NCI-H446 treated with DMSO at 0.1 percent for 48 hours (cell line): Measurements from ENCODE around the gene UTP14C.
"Not testable (repeated sequence)": the region's sequence is repeated elsewhere in the genome, so short reads cannot be mapped to it uniquely, and the experiment has no call there.

Source experiments
- DNase-seq: peaks from one replicate; lab custom pipeline; 2025; lab: John Stamatoyannopoulos, UW

UTP14C gene

GRCh38 chr13:52004511-52005170 is 19.9 kb upstream of the UTP14C start:
- DNase-seq, result no peak

GRCh38 chr13:52005841-52006522 is 18.5 kb upstream of the UTP14C start:
- DNase-seq, result no peak

- no peak for DNase-seq
Measured at GRCh38 chr13:52006523-52007245, 17.8 kb upstream of the UTP14C start.

- DNase-seq, result no peak
Measured at GRCh38 chr13:52009946-52010345, 14.5 kb upstream of the UTP14C start.

- DNase-seq, result no peak
Measured at GRCh38 chr13:52010890-52011631, 13.4 kb upstream of the UTP14C start, which contains the start of gene ATP7B. Gene ATP7B (minus strand): TSS chr13:52011450. CDS start chr13:52011337, 113 bp downstream.

- DNase-seq, result peak; percentile 91
Measured at GRCh38 chr13:52011632-52012511, 12.6 kb upstream of the UTP14C start, which contains the start of gene ALG11. Gene ALG11 (plus strand): TSS chr13:52012398. CDS start chr13:52012419, 21 bp downstream.

- DNase-seq, result no peak
Measured at GRCh38 chr13:52012512-52012836, 12.0 kb upstream of the UTP14C start.

GRCh38 chr13:52016296-52016695 is 8.2 kb upstream of the UTP14C start:
- DNase-seq, result no peak

- no peak for DNase-seq
Measured at GRCh38 chr13:52020191-52020590, 4.3 kb upstream of the UTP14C start.

- no peak for DNase-seq
Measured at GRCh38 chr13:52022356-52022755, 2.1 kb upstream of the UTP14C start.

GRCh38 chr13:52025475-52026245 is 1.2 kb downstream of the UTP14C start:
- DNase-seq, result no peak

GRCh38 chr13:52026246-52026626 is 1.7 kb downstream of the UTP14C start:
- no peak for DNase-seq

- no peak for DNase-seq
Measured at GRCh38 chr13:52027832-52028231, 3.3 kb downstream of the UTP14C start.

- DNase-seq, result no peak
Measured at GRCh38 chr13:52029569-52029968, 5.1 kb downstream of the UTP14C start.

- DNase-seq, result not testable (repeated sequence)
Measured at GRCh38 chr13:52030401-52030800, 5.9 kb downstream of the UTP14C start.

GRCh38 chr13:52033039-52033438 is 8.5 kb downstream of the UTP14C start:
- no peak for DNase-seq

- DNase-seq, result no peak
Measured at GRCh38 chr13:52034616-52035226, 10.2 kb downstream of the UTP14C start.

GRCh38 chr13:52036037-52036436 is 11.5 kb downstream of the UTP14C start:
- no peak for DNase-seq

- DNase-seq, result no peak
Measured at GRCh38 chr13:52043675-52044074, 19.2 kb downstream of the UTP14C start.

GRCh38 chr13:52047463-52047862 is 23.0 kb downstream of the UTP14C start:
- no peak for DNase-seq
